PFSK-1 (cell line): ENCODE measurements around the gene SLC16A8.

Experiments
- FOXP2 ChIP-seq: optimal IDR thresholded peaks from 2 replicates; pipeline ENCODE3; 2011; ENCODE audit warnings: borderline replicate concordance, control low read depth, inconsistent platforms; ENCODE audit not compliant: insufficient read depth; ENCODE audit errors: extremely low read length, extremely low read depth
- POLR2AphosphoS5 ChIP-seq: IDR thresholded peaks from 2 replicates; pipeline ENCODE4 v1.6.1; 2012; ENCODE audit warnings: low read depth, mild to moderate bottlenecking, control low read depth, low read length, moderate library complexity
- REST ChIP-seq, 2 experiments: IDR thresholded peaks; 2 replicates each; pipeline versions ENCODE4 v1.6.1 to v1.8.0; 2011 to 2012; ENCODE audit warnings: low read depth in 2 of 2, low read length in 2 of 2, control low read depth in 1 of 2, inconsistent platforms in 1 of 2, mild to moderate bottlenecking in 1 of 2, moderate library complexity in 1 of 2; ENCODE audit not compliant: insufficient read depth in 1 of 2
- SIN3A ChIP-seq: IDR thresholded peaks from 2 replicates; pipeline ENCODE4 v1.6.1; 2012; ENCODE audit warnings: mild to moderate bottlenecking, low read length, moderate library complexity, borderline replicate concordance; ENCODE audit not compliant: insufficient read depth
- TAF1 ChIP-seq: IDR thresholded peaks from 2 replicates; pipeline ENCODE4 v1.6.1; 2012; ENCODE audit warnings: low read length, control low read depth, borderline replicate concordance; ENCODE audit not compliant: insufficient read depth

SLC16A8 gene

GRCh38 chr22:38041760-38042487 lies 42.1 kb downstream of the SLC16A8 start:
- TF ChIP-seq FOXP2 (no peak), POLR2AphosphoS5 (no peak), SIN3A (no peak), TAF1 (no peak), REST (IDR thresholded peaks at IDR 0.05; ENCODE audit: insufficient read depth in 1 of 2, low read depth in 2 of 2, low read length in 2 of 2) (no peak)

GRCh38 chr22:38040953-38041759 lies 42.8 kb downstream of the SLC16A8 start:
- no peak for TF ChIP-seq TAF1
- no peak for TF ChIP-seq FOXP2
- no peak for TF ChIP-seq POLR2AphosphoS5
- no peak for TF ChIP-seq REST (IDR thresholded peaks at IDR 0.05; ENCODE audit: insufficient read depth in 1 of 2, low read depth in 2 of 2, low read length in 2 of 2)
- no peak for TF ChIP-seq SIN3A

- TF ChIP-seq TAF1, result no peak
- TF ChIP-seq FOXP2, result no peak
- no peak for TF ChIP-seq POLR2AphosphoS5
- TF ChIP-seq REST (IDR thresholded peaks at IDR 0.05; ENCODE audit: insufficient read depth in 1 of 2, low read depth in 2 of 2, low read length in 2 of 2), result no peak
- no peak for TF ChIP-seq SIN3A
Observed at GRCh38 chr22:38038890-38039812, 44.8 kb downstream of the SLC16A8 start.

GRCh38 chr22:38038426-38038825 lies 45.6 kb downstream of the SLC16A8 start:
- TF ChIP-seq TAF1 (no peak), POLR2AphosphoS5 (no peak)

GRCh38 chr22:38036392-38037062 lies 47.5 kb downstream of the SLC16A8 start:
- TF ChIP-seq REST (IDR thresholded peaks at IDR 0.05; ENCODE audit: insufficient read depth in 1 of 2, low read depth in 2 of 2, low read length in 2 of 2) (no peak), TAF1 (no peak), POLR2AphosphoS5 (no peak), SIN3A (no peak)
